Endothelial cell of umbilical vein (primary cell): ENCODE data around the gene PXYLP1. TPM values are rescaled to one million over a fixed set of nuclear protein-coding genes. Genes with fewer than 3 reads are reported as not detected.

ENCODE experiments used
- BruUV-seq: library from RNA; stranded (reverse); fragments of 400-500 nt; replicated peaks from 2 replicates; lab custom pipeline; 2021; lab: Mats Ljungman, UMichigan
- CTCF ChIA-PET: fragments of 300-600, 350-600 bp; sonication (Branson Sonifier 250); formaldehyde crosslinking; loops from one replicate; lab custom pipeline; 2021; ENCODE audit warnings: antibody characterized with exemption, inconsistent platforms; lab: Charles Lee
- POLR2A ChIA-PET: fragments of 300-600, 350-600 bp; sonication (Branson Sonifier 250); formaldehyde crosslinking; loops from one replicate; lab custom pipeline; 2021; ENCODE audit warnings: antibody characterized with exemption, inconsistent platforms; lab: Charles Lee
- DNase-seq: peaks from one replicate; pipeline ENCODE4 v3.0.0-alpha.2; 2011; ENCODE audit warnings: low read depth, low spot score
- FAIRE-seq: peaks from 2 replicates; lab custom pipeline; 2011; peaks lifted over from hg19 to GRCh38; lab: Jason Lieb, UNC
- H2AFZ ChIP-seq: 2 replicates; pipeline ENCODE4 v1.6.0; 2012; ENCODE audit warnings: low read depth, low read length, control low read depth, inconsistent platforms
- H3K27ac ChIP-seq: 2 replicates; pipeline ENCODE4 v1.5.1; 2011; ENCODE audit warnings: low read depth, mild to moderate bottlenecking, control low read depth, low read length, moderate library complexity; ENCODE audit not compliant: insufficient read depth
- H3K27me3 ChIP-seq, 2 experiments: 2 replicates each; pipeline versions ENCODE4 v1.6.0 to v1.6.1; 2011; ENCODE audit warnings: low read length in 2 of 2, mixed read lengths in 1 of 2; ENCODE audit not compliant: control insufficient read depth in 2 of 2, insufficient read depth in 2 of 2
- H3K36me3 ChIP-seq, 2 experiments: 2 replicates in 1 of 2; 3 replicates in 1 of 2; pipeline ENCODE4 v1.5.1; 2011; ENCODE audit warnings: low read length in 2 of 2, mild to moderate bottlenecking in 1 of 2, moderate library complexity in 1 of 2; ENCODE audit not compliant: control insufficient read depth in 2 of 2, insufficient read depth in 2 of 2; ENCODE audit errors: extremely low read depth in 1 of 2
- H3K4me1 ChIP-seq: 3 replicates; pipeline ENCODE4 v1.5.1; 2011; ENCODE audit warnings: mild to moderate bottlenecking, low read length; ENCODE audit not compliant: control insufficient read depth, insufficient read depth; ENCODE audit errors: extremely low read depth
- H3K4me2 ChIP-seq: 2 replicates; pipeline ENCODE4 v1.6.1; 2011; ENCODE audit warnings: low read length, control low read depth, mixed read lengths; ENCODE audit not compliant: insufficient read depth
- H3K4me3 ChIP-seq, 3 experiments: fragments of 200-600 bp in 1 of 3; sonication (generic), shearing (Covaris generic) in 1 of 3; replicated peaks in 1 of 3; 2 replicates each; pipeline ENCODE4 v1.5.1; 2011 to 2016; ENCODE audit warnings: control low read depth in 3 of 3, low read length in 3 of 3, mild to moderate bottlenecking in 2 of 3, inconsistent platforms in 1 of 3, low read depth in 1 of 3, moderate library complexity in 1 of 3; ENCODE audit not compliant: insufficient read depth in 1 of 3
- H3K79me2 ChIP-seq: 2 replicates; pipeline ENCODE4 v1.6.0; 2012; ENCODE audit warnings: low read length, inconsistent platforms; ENCODE audit not compliant: control insufficient read depth, insufficient read depth
- H3K9ac ChIP-seq: replicated peaks from 2 replicates; pipeline ENCODE3; 2011; ENCODE audit warnings: low read length, control low read depth; ENCODE audit not compliant: insufficient read depth; ENCODE audit errors: extremely low read depth
- H3K9me1 ChIP-seq: replicated peaks from 3 replicates; pipeline ENCODE4 v1.6.0; 2011; ENCODE audit warnings: mild to moderate bottlenecking, low read length; ENCODE audit not compliant: control insufficient read depth, insufficient read depth; ENCODE audit errors: extremely low read depth
- H3K9me3 ChIP-seq: replicated peaks from 2 replicates; pipeline ENCODE4 v1.5.1; 2012; ENCODE audit warnings: low read length, inconsistent platforms; ENCODE audit not compliant: control insufficient read depth, insufficient read depth
- H4K20me1 ChIP-seq: replicated peaks from 2 replicates; pipeline ENCODE3; 2011; ENCODE audit warnings: mild to moderate bottlenecking, low read length; ENCODE audit not compliant: control insufficient read depth, insufficient read depth; ENCODE audit errors: extremely low read depth
- EZH2 ChIP-seq: IDR thresholded peaks from 2 replicates; pipeline ENCODE4 v1.6.1; 2012; ENCODE audit warnings: borderline replicate concordance, low read depth, mild to moderate bottlenecking, moderate library complexity, low read length, inconsistent platforms; ENCODE audit not compliant: severe bottlenecking
- FOS ChIP-seq: IDR thresholded peaks from 2 replicates; pipeline ENCODE4 v1.6.1; 2011; ENCODE audit warnings: mild to moderate bottlenecking, low read length, moderate library complexity, borderline replicate concordance; ENCODE audit not compliant: insufficient read depth
- GATA2 ChIP-seq: IDR thresholded peaks from 2 replicates; pipeline ENCODE4 v1.7.0; 2011; ENCODE audit warnings: low read depth, mild to moderate bottlenecking, moderate library complexity, mixed read lengths, low read length; ENCODE audit not compliant: insufficient read length, insufficient read depth
- JUN ChIP-seq: IDR thresholded peaks from 2 replicates; pipeline ENCODE4 v1.6.1; 2011; ENCODE audit warnings: borderline replicate concordance, low read depth; ENCODE audit not compliant: insufficient read length, insufficient read depth
- MYC ChIP-seq: IDR thresholded peaks from one replicate; pipeline ENCODE4 v1.6.1; 2011; ENCODE audit warnings: mild to moderate bottlenecking, low read depth, low read length
- POLR2A ChIP-seq: IDR thresholded peaks from 2 replicates; pipeline ENCODE4 v1.6.1; 2012; ENCODE audit warnings: low read depth, mild to moderate bottlenecking, control low read depth, low read length
- POLR2AphosphoS5 ChIP-seq: IDR thresholded peaks from 2 replicates; pipeline ENCODE4 v1.6.1; 2012; ENCODE audit warnings: low read depth, mild to moderate bottlenecking, control low read depth, low read length, moderate library complexity; ENCODE audit not compliant: insufficient read depth
- dilution Hi-C: fragments of 300-500 bp; cut with MboI; formaldehyde crosslinking; loops from one replicate; pipeline ENCODE4 v1.15.0; 2019; ENCODE audit warnings: low sequenced_read_pairs; ENCODE audit not compliant: extremely low pct_ligation_motif_present
- intact Hi-C: fragments of 100-400 bp; cut with micrococcal nuclease; formaldehyde crosslinking; loops from one replicate; pipeline ENCODE4 v1.10.0; 2022
- polyA plus RNA-seq, 4 experiments: library from polyadenylated mRNA; depleted of rRNA in 3 of 4; stranded (reverse) in 3 of 4; unstranded in 1 of 4; fragments of >200 nt; gene quantifications; 2 replicates each; pipeline versions ENCODE4 v1.2.1 to v1.2.3, GENCODE V29; 2011 to 2012; ENCODE audit warnings: missing spikeins in 1 of 4
- total RNA-seq: library from RNA; stranded (reverse); gene quantifications from 2 replicates; pipeline ENCODE4 v1.2.3, GENCODE V29; 2021
- TF ChIP-seq, protein P1 (sequence below): IDR thresholded peaks from 2 replicates; pipeline ENCODE4 v1.6.1; 2011; ENCODE audit not compliant: insufficient read depth, insufficient read length
- TF ChIP-seq, protein P2 (sequence below), 2 donors: IDR thresholded peaks; 1 replicate in 1 of 2; 2 replicates in 1 of 2; pipeline ENCODE4 v1.5.1; 2011; ENCODE audit warnings: low read length in 2 of 2, mild to moderate bottlenecking in 2 of 2, moderate library complexity in 2 of 2, control low read depth in 1 of 2, inconsistent platforms in 1 of 2, low read depth in 1 of 2; ENCODE audit not compliant: insufficient read depth in 1 of 2; ENCODE audit errors: extremely low read depth in 1 of 2

PXYLP1 gene
- total and polyA plus RNA-seq, 2 donors (not counting 3 experiments of a cell fraction or from before 2014, with no cell fraction given): 0.84 to 1.7 TPM

DNA sequence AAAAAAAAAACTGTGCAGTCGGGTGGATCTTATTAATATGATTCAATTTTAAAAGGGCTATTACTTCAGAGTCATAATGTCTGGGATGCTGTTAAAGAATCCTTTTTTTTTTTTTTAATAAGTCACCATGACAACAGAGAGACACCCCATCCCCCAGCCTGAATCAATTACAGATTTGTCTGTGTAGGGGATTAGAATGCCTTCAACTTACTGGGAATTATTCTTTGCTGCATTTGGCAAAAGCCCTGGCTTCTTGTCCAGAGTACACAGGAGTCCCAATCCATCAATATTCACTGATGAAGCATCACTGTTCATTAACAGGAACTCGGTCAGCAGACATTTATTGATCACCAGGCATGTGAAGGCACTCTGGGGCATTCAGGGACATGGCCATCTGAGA lies 12.7 kb upstream of the PXYLP1 start:
- dilution Hi-C loops (no loop called here), intact Hi-C loops (no loop called here)
- peaks cover 0 to 5% of the 10 kb centered on the region in 2 experiments for H3K27me3 ChIP-seq
- no peak overlapping the region for H3K4me3 ChIP-seq
- DNase-seq (no peak), FAIRE-seq (no peak)
- ChIA-PET CTCF (no interaction called here), POLR2A (no interaction called here)
- H3K4me1 ChIP-seq: no peaks in the 10 kb centered on the region
- no peaks in the 10 kb centered on the region for H4K20me1 ChIP-seq
- no peaks in the 10 kb centered on the region for H3K9me3 ChIP-seq
- H3K79me2 ChIP-seq: no peaks in the 10 kb centered on the region
- H3K27ac ChIP-seq: no peak overlapping the region
- no peak overlapping the region for H2AFZ ChIP-seq
- no peaks in the 10 kb centered on the region for H3K36me3 ChIP-seq
- H3K4me2 ChIP-seq: no peak overlapping the region
- no TSS peak for BruUV-seq
- H3K9me1 ChIP-seq: no peaks in the 10 kb centered on the region
- no peak overlapping the region for H3K9ac ChIP-seq
- TF ChIP-seq GATA2: no peak
- no peak for TF ChIP-seq EZH2
- no peak for TF ChIP-seq FOS
- TF ChIP-seq, protein P1, sequence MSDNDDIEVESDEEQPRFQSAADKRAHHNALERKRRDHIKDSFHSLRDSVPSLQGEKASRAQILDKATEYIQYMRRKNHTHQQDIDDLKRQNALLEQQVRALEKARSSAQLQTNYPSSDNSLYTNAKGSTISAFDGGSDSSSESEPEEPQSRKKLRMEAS: no peak
- no peak for TF ChIP-seq JUN
- no peak for TF ChIP-seq POLR2A
- no peak for TF ChIP-seq POLR2AphosphoS5
- no peak for TF ChIP-seq MYC
- TF ChIP-seq, protein P2, sequence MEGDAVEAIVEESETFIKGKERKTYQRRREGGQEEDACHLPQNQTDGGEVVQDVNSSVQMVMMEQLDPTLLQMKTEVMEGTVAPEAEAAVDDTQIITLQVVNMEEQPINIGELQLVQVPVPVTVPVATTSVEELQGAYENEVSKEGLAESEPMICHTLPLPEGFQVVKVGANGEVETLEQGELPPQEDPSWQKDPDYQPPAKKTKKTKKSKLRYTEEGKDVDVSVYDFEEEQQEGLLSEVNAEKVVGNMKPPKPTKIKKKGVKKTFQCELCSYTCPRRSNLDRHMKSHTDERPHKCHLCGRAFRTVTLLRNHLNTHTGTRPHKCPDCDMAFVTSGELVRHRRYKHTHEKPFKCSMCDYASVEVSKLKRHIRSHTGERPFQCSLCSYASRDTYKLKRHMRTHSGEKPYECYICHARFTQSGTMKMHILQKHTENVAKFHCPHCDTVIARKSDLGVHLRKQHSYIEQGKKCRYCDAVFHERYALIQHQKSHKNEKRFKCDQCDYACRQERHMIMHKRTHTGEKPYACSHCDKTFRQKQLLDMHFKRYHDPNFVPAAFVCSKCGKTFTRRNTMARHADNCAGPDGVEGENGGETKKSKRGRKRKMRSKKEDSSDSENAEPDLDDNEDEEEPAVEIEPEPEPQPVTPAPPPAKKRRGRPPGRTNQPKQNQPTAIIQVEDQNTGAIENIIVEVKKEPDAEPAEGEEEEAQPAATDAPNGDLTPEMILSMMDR (IDR thresholded peaks at IDR 0.05; ENCODE audit: extremely low read depth in 1 of 2, insufficient read depth in 1 of 2, low read depth in 1 of 2, low read length in 2 of 2): no peak
